T-helper 1 cell treated with Interleukin-12 subunit alpha and Interleukin-12 subunit beta and Interleukin-4 antibody, amounts not matched to agents 30 ng/mL and 1 ng/mL, for 36 hours (primary cell): ENCODE data around the gene PECR. TPM values are rescaled to one million over a fixed set of nuclear protein-coding genes. Genes with fewer than 3 reads are reported as not detected.
"Not testable (repeated sequence)": the region's sequence is repeated elsewhere in the genome, so short reads cannot be mapped to it uniquely, and the experiment has no call there.

Experiments used
- intact Hi-C: fragments of 100-400 bp; cut with micrococcal nuclease; formaldehyde crosslinking; loops from one replicate; pipeline ENCODE4 v1.15.1; 2024
- total RNA-seq: library from RNA; stranded (reverse); gene quantifications from 2 replicates; pipeline ENCODE4 v1.2.3, GENCODE V29; 2022

PECR gene
- total RNA-seq, 1 donor from 2014 or later = 27.6 TPM

DNA sequence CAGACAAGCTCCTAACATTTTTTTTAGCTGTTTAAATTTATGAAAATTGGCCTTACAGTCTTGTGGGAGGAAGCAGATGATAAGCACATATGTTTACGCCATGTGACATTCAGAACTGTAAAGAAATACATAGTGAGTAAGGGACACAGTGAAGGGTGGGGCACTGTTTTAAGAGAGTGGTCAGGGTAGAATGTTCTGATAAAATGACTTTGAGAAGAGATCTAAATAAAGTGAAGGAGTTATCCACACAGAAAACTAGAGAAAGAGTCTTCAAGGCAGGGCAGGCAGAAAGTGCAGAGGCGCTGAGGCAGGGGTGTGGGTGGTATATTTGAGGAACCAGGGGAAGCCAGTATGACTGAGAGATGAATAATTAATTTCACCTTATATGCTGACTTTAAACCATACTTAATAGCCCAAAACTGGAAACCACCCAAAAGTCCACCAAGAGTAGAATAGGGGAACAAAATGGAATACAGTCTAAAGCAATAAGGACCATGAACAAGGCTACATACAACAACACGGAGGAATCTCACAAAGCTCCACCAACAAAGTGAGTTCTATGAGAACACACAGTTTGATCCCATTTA lies 76.8 kb downstream of the PECR start:
- intact Hi-C loops = no loop called here

DNA sequence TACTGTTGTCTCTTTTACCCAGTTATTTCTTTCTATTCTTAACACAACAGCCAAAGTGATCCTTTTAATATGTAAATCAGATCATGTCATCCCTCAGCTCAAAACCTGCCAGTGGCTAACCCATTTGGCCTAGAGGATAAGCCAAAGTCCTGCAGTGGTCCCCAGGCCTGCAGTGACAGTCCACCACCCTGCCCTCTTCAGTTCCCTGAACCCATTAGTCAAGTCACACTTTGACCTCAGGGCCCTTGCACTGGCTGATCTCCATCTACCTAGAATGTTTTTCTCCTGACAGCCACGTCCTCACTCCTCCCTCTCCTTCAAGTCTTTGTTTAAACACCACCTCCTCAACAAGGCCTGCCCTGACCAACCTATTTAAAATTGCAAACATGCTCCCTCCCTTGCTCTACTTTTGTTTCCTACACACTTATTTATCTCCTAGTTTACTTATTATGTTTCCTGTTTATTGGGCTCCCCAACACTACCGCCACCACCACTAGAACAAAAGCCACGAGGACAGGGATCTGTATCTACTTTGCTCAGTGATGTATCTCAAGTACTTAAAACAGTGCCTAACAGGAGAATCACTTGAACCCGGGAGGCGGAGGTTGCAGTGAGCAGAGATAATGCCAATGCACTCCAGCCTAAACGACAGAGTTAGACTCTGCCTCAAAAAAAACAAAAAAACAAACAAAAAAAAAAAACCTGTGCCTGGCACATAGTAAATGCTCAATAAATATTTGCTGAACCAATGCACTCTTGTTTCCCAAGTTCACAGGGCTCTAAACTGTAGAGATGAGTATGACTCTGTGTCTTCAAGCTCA lies 77.5 kb downstream of the PECR start:
- intact Hi-C loops = no loop called here

DNA sequence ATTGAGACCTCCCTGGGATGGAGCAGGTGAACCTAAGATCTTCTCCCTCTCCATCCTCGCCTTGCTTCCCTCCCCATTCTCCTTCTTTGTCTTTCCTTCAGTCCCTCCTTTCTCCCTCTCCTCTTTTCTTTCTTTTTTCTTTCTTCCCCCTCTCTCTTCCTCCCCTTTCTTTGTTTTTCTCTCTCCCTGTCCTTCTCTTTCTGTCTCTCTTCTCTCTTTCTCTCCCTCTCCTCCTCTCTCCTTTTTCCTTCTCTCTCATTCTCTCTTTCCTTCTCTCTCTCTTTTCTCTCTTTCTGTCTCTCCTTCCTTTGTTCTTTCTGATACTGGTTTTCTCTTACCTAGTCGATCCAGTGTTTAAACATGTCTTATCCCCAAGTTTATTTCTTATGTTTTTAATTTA lies 78.9 kb downstream of the PECR start:
- intact Hi-C loops = no loop called here

DNA sequence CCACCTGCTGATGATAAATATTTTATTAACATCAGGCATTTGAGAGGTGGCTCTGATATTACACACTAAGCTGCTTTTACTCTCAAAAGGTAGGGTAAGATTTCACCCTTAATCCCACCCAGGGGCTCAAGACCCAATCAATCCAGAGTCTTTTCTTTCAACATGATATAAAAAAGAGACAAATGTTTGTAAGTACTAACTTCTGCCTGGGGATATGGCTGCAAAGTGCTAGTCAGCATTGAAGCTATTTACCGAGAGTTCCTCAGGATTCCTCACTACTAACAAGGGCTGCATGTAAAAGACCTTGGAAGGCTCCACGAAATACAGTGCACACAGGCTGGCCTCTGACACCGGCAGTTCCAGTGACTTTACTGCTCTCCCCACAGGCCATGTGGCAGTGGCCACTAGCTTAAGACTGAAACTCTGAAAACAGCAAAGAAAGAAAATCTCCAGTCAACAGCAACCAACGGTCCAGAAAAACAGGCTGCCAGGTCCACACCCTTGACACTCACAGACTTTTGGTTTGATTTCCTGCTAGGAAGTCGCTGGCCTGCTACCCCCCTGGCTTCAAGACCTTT lies 79.4 kb downstream of the PECR start:
- intact Hi-C loops = no loop called here

DNA sequence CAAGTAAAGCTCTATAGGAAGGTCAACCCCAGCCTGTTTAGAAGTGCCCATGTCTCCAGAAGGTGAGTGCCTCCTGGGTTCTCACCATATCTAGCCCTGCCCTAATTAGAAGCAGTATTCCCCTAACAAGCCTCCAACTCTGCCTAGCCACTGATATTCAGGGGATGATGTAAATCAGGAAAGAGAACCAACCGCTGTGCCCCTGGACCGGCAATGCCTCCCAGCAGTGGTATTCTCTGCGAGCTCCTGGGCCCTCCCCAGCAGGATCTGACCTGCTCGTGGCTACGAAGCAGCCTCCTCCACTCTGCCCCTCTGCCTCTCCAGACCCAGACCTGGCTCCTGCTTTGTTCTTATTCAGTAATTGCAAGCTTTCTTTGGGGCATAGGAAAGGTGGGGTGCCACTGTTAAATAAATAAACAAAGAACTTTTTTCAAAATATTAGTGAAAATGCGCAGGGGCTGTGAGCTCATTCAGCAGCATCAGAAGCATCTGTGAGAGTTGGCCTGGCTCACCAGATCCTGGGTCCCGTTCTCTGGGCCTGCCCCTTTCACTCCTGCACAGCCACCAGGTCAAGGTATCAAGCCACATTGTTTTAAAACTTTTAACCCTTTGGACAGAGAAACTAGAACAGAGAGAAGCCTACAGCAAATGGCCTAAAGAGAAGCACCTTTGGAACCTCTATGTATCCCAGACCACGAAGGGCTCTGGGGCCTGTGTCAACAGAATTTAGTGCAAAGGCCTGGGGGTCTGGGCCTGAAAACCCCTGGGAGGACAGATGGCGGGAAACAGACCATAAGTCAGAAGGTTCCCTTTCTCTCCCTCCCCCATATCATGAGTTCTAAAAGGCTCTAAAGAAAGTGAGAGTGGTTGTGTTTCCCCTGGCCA lies 80.2 kb downstream of the PECR start:
- intact Hi-C loops = no loop called here

DNA sequence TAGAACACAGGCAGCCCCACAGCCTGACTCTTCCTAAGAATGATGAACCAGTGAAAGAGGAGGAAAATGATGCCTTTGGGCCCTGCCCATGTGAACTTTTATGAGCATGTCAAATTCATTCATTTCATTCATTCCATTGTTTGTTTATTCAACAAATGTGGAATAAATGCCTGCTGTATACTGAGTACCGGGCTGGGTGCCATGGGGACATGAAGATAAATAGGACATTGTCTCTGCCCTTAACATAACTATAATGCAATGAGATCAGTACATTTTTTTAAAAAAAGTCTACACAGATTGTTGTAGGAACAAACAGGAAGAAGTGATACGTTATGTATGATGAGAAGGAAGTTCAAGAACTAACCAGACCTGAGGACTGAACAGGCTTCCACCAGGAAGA lies 83.0 kb downstream of the PECR start:
- intact Hi-C loops = no loop called here

DNA sequence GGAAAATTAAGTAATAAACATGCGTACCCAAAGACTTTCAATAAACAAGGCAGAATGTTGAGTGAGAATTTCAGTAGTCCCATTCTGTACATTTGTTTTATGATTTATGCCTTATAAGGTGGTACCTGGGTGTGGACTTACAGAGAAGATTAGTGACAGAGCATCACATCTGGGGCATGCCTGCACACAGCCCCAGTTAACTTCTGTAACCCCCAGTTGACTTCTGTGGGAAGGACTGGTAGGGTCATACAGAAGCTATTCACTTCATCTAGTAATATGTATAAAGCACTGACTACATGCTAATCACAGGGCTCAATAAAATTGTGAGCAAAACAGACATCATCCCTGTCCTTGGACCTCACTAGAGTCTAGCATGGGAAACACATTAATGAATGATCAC lies 84.4 kb downstream of the PECR start:
- intact Hi-C loops = no loop called here

DNA sequence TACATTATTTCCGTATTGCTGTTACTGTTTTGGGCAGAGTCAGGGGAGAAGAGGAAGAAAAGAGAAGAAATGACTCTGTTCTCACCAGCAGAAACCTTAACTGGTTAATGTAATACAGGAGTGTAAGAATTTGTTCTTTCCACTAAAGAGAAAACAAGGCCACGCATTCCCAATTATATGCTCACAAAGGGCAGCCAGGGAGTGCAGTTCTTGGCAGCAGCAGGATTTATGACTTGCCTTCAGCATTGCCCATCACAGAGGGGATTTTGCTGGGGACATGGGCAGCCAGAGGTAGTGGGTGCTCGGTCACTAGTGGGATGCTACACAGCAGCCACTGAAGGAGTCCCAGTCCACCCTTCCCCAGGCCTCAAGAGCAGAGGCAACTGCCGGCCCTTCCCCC lies 86.7 kb downstream of the PECR start:
- intact Hi-C loops = no loop called here

DNA sequence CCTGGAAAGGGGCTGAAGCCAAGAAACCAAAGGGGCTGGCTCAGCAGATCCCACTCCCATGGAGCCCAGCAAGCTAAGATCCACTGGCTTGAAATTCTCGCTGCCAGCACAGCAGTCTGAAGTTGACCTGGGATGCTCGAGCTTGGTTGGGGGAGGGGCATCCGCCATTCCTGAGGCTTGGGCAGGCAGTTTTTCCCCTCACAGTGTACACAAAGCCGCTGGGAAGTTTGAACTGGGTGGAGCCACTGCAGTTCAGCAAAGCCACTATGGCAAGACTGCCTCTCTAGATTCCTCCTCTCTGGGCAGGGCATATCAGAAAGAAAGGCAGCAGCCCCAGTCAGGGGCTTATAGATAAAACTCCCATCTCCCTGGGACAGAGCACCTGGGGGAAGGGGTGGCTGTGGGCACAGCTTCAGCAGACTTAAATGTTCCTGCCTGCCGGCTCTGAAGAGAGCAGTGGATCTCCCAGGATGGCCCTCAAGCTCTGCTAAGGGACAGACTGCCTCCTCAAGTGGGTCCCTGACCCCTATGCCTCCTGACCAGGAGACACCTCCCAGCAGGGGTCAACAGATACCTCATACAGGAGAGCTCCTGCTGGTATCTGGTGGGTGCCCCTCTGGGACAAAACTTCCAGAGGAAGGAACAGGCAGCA lies 92.9 kb downstream of the PECR start:
- intact Hi-C loops = not testable (repeated sequence)

Other genes starting within 250 kb of the PECR start
- 7.9 and 8.7 TPM in 2 replicates for gene MREG, start 68.3 kb downstream of the PECR start, total RNA-seq
- 2.1 and 3.8 TPM in 2 replicates for gene TMEM169, start 110 bp upstream of the PECR start, total RNA-seq
- 343 and 362 TPM in 2 replicates for gene XRCC5, start 27.5 kb upstream of the PECR start, total RNA-seq